GM12874 (cell line): ENCODE data around the gene MAGI1.

Source experiments
- TF ChIP-seq, protein P1 (sequence below): IDR thresholded peaks from 2 replicates; pipeline ENCODE4 v1.5.1; 2011; ENCODE audit warnings: low read depth, mild to moderate bottlenecking, control low read depth, low read length, moderate library complexity; ENCODE audit not compliant: insufficient read depth

Gene MAGI1

DNA sequence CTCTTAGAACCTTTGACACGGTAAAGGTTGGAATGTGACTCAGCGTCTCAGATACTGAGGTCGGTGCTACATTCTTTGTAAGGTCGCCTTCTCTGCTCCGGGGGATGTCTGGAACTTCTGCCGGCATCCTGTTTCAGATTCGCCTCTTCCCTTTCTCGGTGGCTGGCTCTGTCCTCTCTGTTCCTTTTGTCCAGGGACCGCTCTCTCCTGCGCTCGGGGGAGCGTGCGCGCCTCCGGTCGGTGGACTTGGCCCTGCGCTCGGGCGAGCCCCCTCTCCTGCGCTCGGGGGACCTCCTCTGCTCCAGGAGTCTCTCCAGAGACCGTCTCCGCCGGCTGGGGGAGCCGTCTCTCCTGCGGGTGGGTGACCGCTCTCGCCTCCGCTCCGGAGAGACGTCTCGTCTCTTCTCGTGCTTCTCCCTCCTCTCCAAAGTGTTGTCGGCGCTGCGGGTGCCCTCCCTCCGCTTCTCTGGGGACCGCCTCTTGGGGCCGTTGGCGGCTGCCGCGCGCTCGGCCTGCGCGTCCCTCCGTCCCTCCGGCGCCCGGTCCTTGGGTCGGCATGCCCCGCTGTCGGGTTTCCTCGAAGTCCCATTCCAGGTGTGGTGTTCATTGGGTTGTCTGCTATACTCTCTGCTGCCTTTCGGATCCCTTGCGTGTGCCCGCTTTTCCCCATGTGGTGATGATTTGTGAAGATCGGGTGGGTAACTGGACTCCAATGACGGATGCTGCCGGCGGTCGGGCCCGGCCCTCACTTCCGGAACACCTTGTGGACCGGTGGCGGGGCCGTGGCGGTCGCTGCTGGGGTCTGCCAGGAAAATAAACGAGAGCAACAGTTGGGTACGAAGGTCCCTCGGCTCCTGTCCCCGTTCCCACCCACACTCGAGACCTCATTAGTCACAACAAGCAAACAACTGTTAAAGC lies 682.1 kb downstream of the MAGI1 start:
- TF ChIP-seq, protein P1, sequence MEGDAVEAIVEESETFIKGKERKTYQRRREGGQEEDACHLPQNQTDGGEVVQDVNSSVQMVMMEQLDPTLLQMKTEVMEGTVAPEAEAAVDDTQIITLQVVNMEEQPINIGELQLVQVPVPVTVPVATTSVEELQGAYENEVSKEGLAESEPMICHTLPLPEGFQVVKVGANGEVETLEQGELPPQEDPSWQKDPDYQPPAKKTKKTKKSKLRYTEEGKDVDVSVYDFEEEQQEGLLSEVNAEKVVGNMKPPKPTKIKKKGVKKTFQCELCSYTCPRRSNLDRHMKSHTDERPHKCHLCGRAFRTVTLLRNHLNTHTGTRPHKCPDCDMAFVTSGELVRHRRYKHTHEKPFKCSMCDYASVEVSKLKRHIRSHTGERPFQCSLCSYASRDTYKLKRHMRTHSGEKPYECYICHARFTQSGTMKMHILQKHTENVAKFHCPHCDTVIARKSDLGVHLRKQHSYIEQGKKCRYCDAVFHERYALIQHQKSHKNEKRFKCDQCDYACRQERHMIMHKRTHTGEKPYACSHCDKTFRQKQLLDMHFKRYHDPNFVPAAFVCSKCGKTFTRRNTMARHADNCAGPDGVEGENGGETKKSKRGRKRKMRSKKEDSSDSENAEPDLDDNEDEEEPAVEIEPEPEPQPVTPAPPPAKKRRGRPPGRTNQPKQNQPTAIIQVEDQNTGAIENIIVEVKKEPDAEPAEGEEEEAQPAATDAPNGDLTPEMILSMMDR = no peak

- TF ChIP-seq, protein P1 = no peak
These were observed 683.8 kb downstream of the MAGI1 start for GRCh38 chr3:65354880-65355279.

GRCh38 chr3:65352951-65353350 lies 685.8 kb downstream of the MAGI1 start:
- TF ChIP-seq, protein P1 = no peak

GRCh38 chr3:65351753-65352152 lies 687.0 kb downstream of the MAGI1 start:
- TF ChIP-seq, protein P1 = no peak

DNA sequence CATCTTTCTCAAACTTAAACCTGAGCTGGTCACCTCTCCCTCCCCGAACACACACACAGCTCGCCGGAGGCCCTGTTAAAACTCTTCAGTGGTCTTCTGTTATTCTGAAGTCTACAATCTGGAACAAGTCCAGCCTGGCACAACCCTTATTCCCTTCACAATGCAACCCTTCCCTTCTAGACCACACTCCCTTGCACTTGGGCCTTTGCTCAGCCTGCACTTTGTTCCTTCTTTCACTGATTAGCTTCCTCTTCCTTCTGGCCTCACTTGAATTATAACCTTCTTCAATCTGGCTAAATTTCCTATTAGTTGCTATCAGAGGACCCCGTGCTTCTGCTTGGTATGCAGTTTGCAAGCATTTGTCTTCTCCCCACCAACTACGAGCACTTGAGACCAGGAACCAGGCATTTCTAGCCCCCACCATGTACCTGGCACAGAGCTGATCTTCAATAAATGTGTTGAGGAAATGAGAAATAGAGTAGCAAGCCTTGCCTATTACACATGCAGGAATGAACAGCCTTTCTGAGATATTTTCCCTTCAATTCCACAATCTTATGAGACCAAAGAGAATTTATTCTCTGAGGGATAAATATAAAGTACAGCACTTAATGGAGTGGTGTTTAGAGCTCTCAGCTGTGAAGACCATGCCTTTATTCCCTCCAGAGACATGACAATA lies 687.8 kb downstream of the MAGI1 start:
- TF ChIP-seq, protein P1 = no peak

GRCh38 chr3:65348398-65348995 lies 690.2 kb downstream of the MAGI1 start:
- TF ChIP-seq, protein P1 = no peak

GRCh38 chr3:65347166-65347565 lies 691.6 kb downstream of the MAGI1 start:
- TF ChIP-seq, protein P1 = no peak
